HCT116 (cell line): ENCODE data around the gene FGD4.

ENCODE experiments used
- RAD21 ChIP-seq: IDR thresholded peaks from 2 replicates; pipeline ENCODE4 v1.6.1; 2012; ENCODE audit warnings: low read depth, mild to moderate bottlenecking
- SIN3A ChIP-seq: IDR thresholded peaks from 2 replicates; pipeline ENCODE4 v1.6.1; 2012; ENCODE audit warnings: low read depth
- TF ChIP-seq, protein P1 (sequence below), 3 experiments: fragments of 200-600 bp in 1 of 3; sonication (generic) in 1 of 3; IDR thresholded peaks in 2 of 3; conservative IDR thresholded peaks in 1 of 3; 2 replicates each; pipeline ENCODE4 v1.5.1; 2012 to 2017; ENCODE audit warnings: low read depth in 2 of 3, low read length in 2 of 3, antibody characterized with exemption in 1 of 3, borderline replicate concordance in 1 of 3, control low read depth in 1 of 3, mild to moderate bottlenecking in 1 of 3, mixed read lengths in 1 of 3, mixed run types in 1 of 3, moderate library complexity in 1 of 3; ENCODE audit not compliant: insufficient read depth in 1 of 3

DNA sequence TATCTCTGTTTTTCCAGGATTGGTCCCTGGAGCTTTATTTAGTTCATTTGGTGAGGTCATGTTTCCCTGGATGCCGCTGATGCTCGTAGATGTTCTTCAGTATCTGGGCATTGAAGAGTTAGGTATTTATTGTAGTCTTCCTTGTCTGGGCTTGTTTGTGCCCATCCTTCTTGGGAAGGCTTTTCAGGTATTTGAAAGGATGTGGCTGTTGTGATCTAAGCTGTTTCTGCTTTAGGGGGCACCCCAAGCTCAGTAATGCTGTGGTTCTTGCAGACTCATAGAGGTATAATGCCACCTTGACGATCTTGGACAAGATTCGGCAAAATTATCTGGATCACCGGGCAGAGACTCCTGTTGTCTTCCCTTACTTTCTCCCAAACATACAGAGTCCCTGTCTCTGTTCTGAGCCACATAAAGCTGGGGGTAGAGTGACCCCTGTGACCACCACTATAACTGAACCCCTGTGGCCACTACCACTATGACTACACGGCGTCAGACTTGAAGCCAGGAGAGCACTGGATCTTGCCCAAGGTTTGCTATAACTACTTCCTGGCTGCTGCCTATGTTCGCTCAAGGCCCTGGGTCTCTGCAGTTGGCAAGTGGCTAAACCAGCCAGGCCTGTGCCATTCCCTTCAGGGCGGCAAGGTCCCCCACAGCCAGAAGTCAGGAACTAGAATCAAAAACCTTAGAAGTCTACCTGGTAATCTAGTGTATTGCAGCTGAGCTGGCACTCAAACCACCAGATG is 40.9 kb downstream of the FGD4 start:
- TF ChIP-seq, protein P1, sequence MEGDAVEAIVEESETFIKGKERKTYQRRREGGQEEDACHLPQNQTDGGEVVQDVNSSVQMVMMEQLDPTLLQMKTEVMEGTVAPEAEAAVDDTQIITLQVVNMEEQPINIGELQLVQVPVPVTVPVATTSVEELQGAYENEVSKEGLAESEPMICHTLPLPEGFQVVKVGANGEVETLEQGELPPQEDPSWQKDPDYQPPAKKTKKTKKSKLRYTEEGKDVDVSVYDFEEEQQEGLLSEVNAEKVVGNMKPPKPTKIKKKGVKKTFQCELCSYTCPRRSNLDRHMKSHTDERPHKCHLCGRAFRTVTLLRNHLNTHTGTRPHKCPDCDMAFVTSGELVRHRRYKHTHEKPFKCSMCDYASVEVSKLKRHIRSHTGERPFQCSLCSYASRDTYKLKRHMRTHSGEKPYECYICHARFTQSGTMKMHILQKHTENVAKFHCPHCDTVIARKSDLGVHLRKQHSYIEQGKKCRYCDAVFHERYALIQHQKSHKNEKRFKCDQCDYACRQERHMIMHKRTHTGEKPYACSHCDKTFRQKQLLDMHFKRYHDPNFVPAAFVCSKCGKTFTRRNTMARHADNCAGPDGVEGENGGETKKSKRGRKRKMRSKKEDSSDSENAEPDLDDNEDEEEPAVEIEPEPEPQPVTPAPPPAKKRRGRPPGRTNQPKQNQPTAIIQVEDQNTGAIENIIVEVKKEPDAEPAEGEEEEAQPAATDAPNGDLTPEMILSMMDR (IDR thresholded peaks at IDR 0.05 in 2 of 3, conservative IDR thresholded peaks at IDR 0.05 in 1 of 3; ENCODE audit: borderline replicate concordance in 1 of 3, insufficient read depth in 1 of 3, low read depth in 2 of 3, low read length in 2 of 3): no peak
- TF ChIP-seq SIN3A: no peak
- no peak for TF ChIP-seq RAD21
